ENCODE data around the gene EPS8. TPM values are rescaled to one million over a fixed set of nuclear protein-coding genes. Genes with fewer than 3 reads are reported as not detected.

The EPS8 gene
- total and polyA plus RNA-seq, 2 donors (not counting 1 experiment from before 2014, with no cell fraction given) = 0.76 to 0.96 TPM

GRCh38 chr12:15731940-15732339 lies 57.2 kb downstream of the EPS8 start:
- H3K4me1 Mint-ChIP-seq = no peaks in the 10 kb centered on the region
- Histone ChIP-seq H3K4me3 (ENCODE audit: control extremely low read depth in 1 of 5, extremely low read depth in 1 of 5, insufficient read depth in 1 of 5, low read depth in 2 of 5, low read length in 4 of 5) (no peak overlapping the region), H3K79me2 (ENCODE audit: control insufficient read depth, insufficient read depth, low read length) (no peaks in the 10 kb centered on the region), H3K9me3 (ENCODE audit: control extremely low read depth in 1 of 3, control insufficient read depth in 2 of 3, insufficient read depth in 1 of 3, low read length in 2 of 3) (no peaks in the 10 kb centered on the region), H3K27ac (ENCODE audit: low read length in 2 of 2) (no peak overlapping the region), H3K9ac (ENCODE audit: low read length) (no peak overlapping the region), H3K4me2 (replicated peaks; ENCODE audit: low read depth, low read length, poor library complexity, severe bottlenecking) (no peak overlapping the region), H3K27me3 (replicated peaks in 1 of 4; ENCODE audit: control extremely low read depth in 1 of 4, control insufficient read depth in 3 of 4, insufficient read depth in 4 of 4, low read length in 3 of 4) (no peaks in the 10 kb centered on the region), H2AFZ (ENCODE audit: insufficient read depth, low read depth, low read length, poor library complexity, severe bottlenecking) (no peak overlapping the region), H3K4me1 (ENCODE audit: control insufficient read depth in 2 of 2, insufficient read depth in 2 of 2, low read length in 2 of 2) (no peaks in the 10 kb centered on the region), H3K36me3 (replicated peaks in 1 of 2; ENCODE audit: control extremely low read depth in 1 of 2, control insufficient read depth in 1 of 2, extremely low read depth in 1 of 2, insufficient read depth in 2 of 2, low read length in 1 of 2) (no peaks in the 10 kb centered on the region), H4K20me1 (ENCODE audit: control insufficient read depth, insufficient read depth, low read length, poor library complexity, severe bottlenecking) (no peaks in the 10 kb centered on the region)
- no peak overlapping the region for H3K27ac Mint-ChIP-seq
- no peak for ATAC-seq (ENCODE audit: low read depth)
- H3K9me3 Mint-ChIP-seq (ENCODE audit: insufficient read depth) = no peaks in the 10 kb centered on the region
- DNase-seq = no peak
- no peak overlapping the region for H3K4me3 Mint-ChIP-seq
- peaks cover 7% of the 10 kb centered on the region for H3K27me3 Mint-ChIP-seq
- no CpG with 5 or more reads among the region's 3 CpGs for WGBS (ENCODE audit: insufficient coverage)
- POLR2A ChIA-PET = no interaction called here
- no peak for TF ChIP-seq CTCF (IDR thresholded peaks at IDR 0.05)
- intact Hi-C loops (cut with micrococcal nuclease) = no loop called here
- CTCF ChIA-PET = no interaction called here

- Mint-ChIP-seq H3K4me1 (no peaks in the 10 kb centered on the region), H3K9me3 (ENCODE audit: insufficient read depth) (no peaks in the 10 kb centered on the region), H3K4me3 (no peak overlapping the region), H3K27ac (no peak overlapping the region), H3K27me3 (peaks cover 10% of the 10 kb centered on the region)
- intact Hi-C loops (cut with micrococcal nuclease) = no loop called here
- Histone ChIP-seq H3K9ac (ENCODE audit: low read length) (no peak overlapping the region), H3K4me1 (ENCODE audit: control insufficient read depth in 2 of 2, insufficient read depth in 2 of 2, low read length in 2 of 2) (no peaks in the 10 kb centered on the region), H3K9me3 (ENCODE audit: control extremely low read depth in 1 of 3, control insufficient read depth in 2 of 3, insufficient read depth in 1 of 3, low read length in 2 of 3) (no peaks in the 10 kb centered on the region), H3K4me3 (ENCODE audit: control extremely low read depth in 1 of 5, extremely low read depth in 1 of 5, insufficient read depth in 1 of 5, low read depth in 2 of 5, low read length in 4 of 5) (no peak overlapping the region), H4K20me1 (ENCODE audit: control insufficient read depth, insufficient read depth, low read length, poor library complexity, severe bottlenecking) (no peaks in the 10 kb centered on the region), H3K27ac (ENCODE audit: low read length in 2 of 2) (no peak overlapping the region), H2AFZ (ENCODE audit: insufficient read depth, low read depth, low read length, poor library complexity, severe bottlenecking) (no peak overlapping the region), H3K36me3 (replicated peaks in 1 of 2; ENCODE audit: control extremely low read depth in 1 of 2, control insufficient read depth in 1 of 2, extremely low read depth in 1 of 2, insufficient read depth in 2 of 2, low read length in 1 of 2) (no peaks in the 10 kb centered on the region), H3K4me2 (replicated peaks; ENCODE audit: low read depth, low read length, poor library complexity, severe bottlenecking) (no peak overlapping the region), H3K27me3 (replicated peaks in 1 of 4; ENCODE audit: control extremely low read depth in 1 of 4, control insufficient read depth in 3 of 4, insufficient read depth in 4 of 4, low read length in 3 of 4) (no peaks in the 10 kb centered on the region), H3K79me2 (ENCODE audit: control insufficient read depth, insufficient read depth, low read length) (no peaks in the 10 kb centered on the region)
- CTCF ChIA-PET = no interaction called here
- TF ChIP-seq EZH2 (IDR thresholded peaks at IDR 0.05; ENCODE audit: borderline replicate concordance, insufficient read depth, low read depth, low read length, poor library complexity, severe bottlenecking) = no peak
- TF ChIP-seq CTCF (IDR thresholded peaks at IDR 0.05) = no peak
- no peak for DNase-seq
- POLR2A ChIA-PET = no interaction called here
- ATAC-seq (ENCODE audit: low read depth) = no peak
- WGBS (ENCODE audit: insufficient coverage) = 86% methylated on average over 1 of the region's 4 CpGs
These were observed 60.1 kb downstream of the EPS8 start for GRCh38 chr12:15729097-15729496.
